ENCODE results near the gene LRRC18. TPM values are rescaled to one million over a fixed set of nuclear protein-coding genes. Genes with fewer than 3 reads are reported as not detected.

The LRRC18 gene
- total RNA-seq, 1 experiment from 2014 or later = not detected

- no peaks in the 10 kb centered on the region for H3K9me3 ChIP-seq (ENCODE audit: insufficient read depth, low read depth)
- H3K27me3 ChIP-seq (ENCODE audit: insufficient read depth, low read depth) = peaks cover 35% of the 10 kb centered on the region
- ChIA-PET CTCF (no interaction called here), POLR2A (ENCODE audit: unreplicated experiment) (no interaction called here)
- no peak for DNase-seq
- TF ChIP-seq EZH2 (IDR thresholded peaks at IDR 0.05; ENCODE audit: low read depth) = no peak
- TF ChIP-seq, protein P1, sequence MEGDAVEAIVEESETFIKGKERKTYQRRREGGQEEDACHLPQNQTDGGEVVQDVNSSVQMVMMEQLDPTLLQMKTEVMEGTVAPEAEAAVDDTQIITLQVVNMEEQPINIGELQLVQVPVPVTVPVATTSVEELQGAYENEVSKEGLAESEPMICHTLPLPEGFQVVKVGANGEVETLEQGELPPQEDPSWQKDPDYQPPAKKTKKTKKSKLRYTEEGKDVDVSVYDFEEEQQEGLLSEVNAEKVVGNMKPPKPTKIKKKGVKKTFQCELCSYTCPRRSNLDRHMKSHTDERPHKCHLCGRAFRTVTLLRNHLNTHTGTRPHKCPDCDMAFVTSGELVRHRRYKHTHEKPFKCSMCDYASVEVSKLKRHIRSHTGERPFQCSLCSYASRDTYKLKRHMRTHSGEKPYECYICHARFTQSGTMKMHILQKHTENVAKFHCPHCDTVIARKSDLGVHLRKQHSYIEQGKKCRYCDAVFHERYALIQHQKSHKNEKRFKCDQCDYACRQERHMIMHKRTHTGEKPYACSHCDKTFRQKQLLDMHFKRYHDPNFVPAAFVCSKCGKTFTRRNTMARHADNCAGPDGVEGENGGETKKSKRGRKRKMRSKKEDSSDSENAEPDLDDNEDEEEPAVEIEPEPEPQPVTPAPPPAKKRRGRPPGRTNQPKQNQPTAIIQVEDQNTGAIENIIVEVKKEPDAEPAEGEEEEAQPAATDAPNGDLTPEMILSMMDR (conservative IDR thresholded peaks at IDR 0.05) = no peak
- H3K9me2 ChIP-seq (ENCODE audit: insufficient read depth) = no peaks in the 10 kb centered on the region
- no peaks in the 10 kb centered on the region for H3F3A ChIP-seq (ENCODE audit: insufficient read depth, low read depth)
- H3K36me3 ChIP-seq (ENCODE audit: low read depth) = no peaks in the 10 kb centered on the region
- H3K4me3 ChIP-seq = no peak overlapping the region
- no TSS peak for BruUV-seq (replicated peaks)
- H3K4me2 ChIP-seq = no peak overlapping the region
- H2AFZ ChIP-seq = no peak overlapping the region
- H3K4me1 ChIP-seq (replicated peaks; ENCODE audit: insufficient read depth) = no peaks in the 10 kb centered on the region
- intact Hi-C loops (cut with micrococcal nuclease; ENCODE audit: unreplicated experiment) = no loop called here
- H3K79me2 ChIP-seq (ENCODE audit: low read depth) = no peaks in the 10 kb centered on the region
- no peak overlapping the region for H3K27ac ChIP-seq
- H4K20me1 ChIP-seq (ENCODE audit: insufficient read depth) = no peaks in the 10 kb centered on the region
These were observed 60.2 kb downstream of the LRRC18 start for GRCh38 chr10:48879451-48879850.

GRCh38 chr10:48878091-48878490, 61.5 kb downstream of the LRRC18 start:
- no peaks in the 10 kb centered on the region for H3K4me1 ChIP-seq (replicated peaks; ENCODE audit: insufficient read depth)
- H2AFZ ChIP-seq = no peak overlapping the region
- no peak overlapping the region for H3K27ac ChIP-seq
- no peak overlapping the region for H3K4me2 ChIP-seq
- intact Hi-C loops (cut with micrococcal nuclease; ENCODE audit: unreplicated experiment) = no loop called here
- H3K9me2 ChIP-seq (ENCODE audit: insufficient read depth) = no peaks in the 10 kb centered on the region
- CTCF ChIA-PET = no interaction called here
- H3K36me3 ChIP-seq (ENCODE audit: low read depth) = no peaks in the 10 kb centered on the region
- POLR2A ChIA-PET (ENCODE audit: unreplicated experiment) = no interaction called here
- H3K4me3 ChIP-seq = no peak overlapping the region
- DNase-seq = no peak
- BruUV-seq (replicated peaks) = no TSS peak
- no peaks in the 10 kb centered on the region for H4K20me1 ChIP-seq (ENCODE audit: insufficient read depth)
- no peaks in the 10 kb centered on the region for H3F3A ChIP-seq (ENCODE audit: insufficient read depth, low read depth)
- H3K27me3 ChIP-seq (ENCODE audit: insufficient read depth, low read depth) = peaks cover 32% of the 10 kb centered on the region
- TF ChIP-seq, protein P1 (conservative IDR thresholded peaks at IDR 0.05) = no peak
- TF ChIP-seq EZH2 (IDR thresholded peaks at IDR 0.05; ENCODE audit: low read depth) = no peak
- no peaks in the 10 kb centered on the region for H3K9me3 ChIP-seq (ENCODE audit: insufficient read depth, low read depth)
- no peaks in the 10 kb centered on the region for H3K79me2 ChIP-seq (ENCODE audit: low read depth)

- no peaks in the 10 kb centered on the region for H3K79me2 ChIP-seq (ENCODE audit: low read depth)
- no peak for DNase-seq
- no peaks in the 10 kb centered on the region for H3K36me3 ChIP-seq (ENCODE audit: low read depth)
- intact Hi-C loops (cut with micrococcal nuclease; ENCODE audit: unreplicated experiment) = no loop called here
- no peak overlapping the region for H2AFZ ChIP-seq
- H3K9me2 ChIP-seq (ENCODE audit: insufficient read depth) = no peaks in the 10 kb centered on the region
- H3K9me3 ChIP-seq (ENCODE audit: insufficient read depth, low read depth) = no peaks in the 10 kb centered on the region
- no peaks in the 10 kb centered on the region for H3K4me1 ChIP-seq (replicated peaks; ENCODE audit: insufficient read depth)
- POLR2A ChIA-PET (ENCODE audit: unreplicated experiment) = no interaction called here
- TF ChIP-seq, protein P1 (conservative IDR thresholded peaks at IDR 0.05) = no peak
- TF ChIP-seq EZH2 (IDR thresholded peaks at IDR 0.05; ENCODE audit: low read depth) = no peak
- no peaks in the 10 kb centered on the region for H3F3A ChIP-seq (ENCODE audit: insufficient read depth, low read depth)
- CTCF ChIA-PET = interaction anchor here (0.5 kb wide), 1 partner anchor 1122 kb away, joined by 3 read pairs; no protein-coding TSS in a partner anchor
- H3K4me3 ChIP-seq = no peak overlapping the region
- H4K20me1 ChIP-seq (ENCODE audit: insufficient read depth) = no peaks in the 10 kb centered on the region
- no TSS peak for BruUV-seq (replicated peaks)
- peaks cover 22% of the 10 kb centered on the region for H3K27me3 ChIP-seq (ENCODE audit: insufficient read depth, low read depth)
- no peak overlapping the region for H3K4me2 ChIP-seq
- H3K27ac ChIP-seq = no peak overlapping the region
These were observed 67.4 kb downstream of the LRRC18 start for GRCh38 chr10:48872234-48872633.

Small RNAs within 50 kb of the gene (microRNA-seq; reads per million reads assigned to microRNA genes)
- gene MIR4294 (ENCODE audit: borderline number of aligned reads, borderline replicate concordance) = not detected

Other genes with a start within 250 kb of the LRRC18 start
- gene VSTM4, start 175.7 kb upstream of the LRRC18 start, total RNA-seq (2021) = not detected in 2 replicates
- not detected in 2 replicates for gene FAM170B, start 194.2 kb upstream of the LRRC18 start, total RNA-seq (2021)
- gene TMEM273, start 248.6 kb upstream of the LRRC18 start, total RNA-seq (2021) = 0.26 and 2.2 TPM in 2 replicates